Transverse colon (tissue), 3 donors: Measurements from ENCODE around the gene LGALS8.

ENCODE experiments used
- POLR2A ChIP-seq: fragments of 450-650 bp; IDR thresholded peaks from one replicate; pipeline ENCODE4 v1.6.1; 2016; ENCODE audit warnings: antibody characterized with exemption, mild to moderate bottlenecking, moderate library complexity
- TF ChIP-seq, protein P1 (sequence below), 5 experiments: fragments of 200-600 bp in 3 of 5; fragments of 450-650 bp in 2 of 5; sonication (generic) in 3 of 5; IDR thresholded peaks; 1 replicate in 2 of 5; 2 replicates in 3 of 5; pipeline ENCODE4 v1.5.1; 2016 to 2017; ENCODE audit warnings: antibody characterized with exemption in 5 of 5, inconsistent platforms in 3 of 5, mild to moderate bottlenecking in 2 of 5, moderate library complexity in 1 of 5

DNA sequence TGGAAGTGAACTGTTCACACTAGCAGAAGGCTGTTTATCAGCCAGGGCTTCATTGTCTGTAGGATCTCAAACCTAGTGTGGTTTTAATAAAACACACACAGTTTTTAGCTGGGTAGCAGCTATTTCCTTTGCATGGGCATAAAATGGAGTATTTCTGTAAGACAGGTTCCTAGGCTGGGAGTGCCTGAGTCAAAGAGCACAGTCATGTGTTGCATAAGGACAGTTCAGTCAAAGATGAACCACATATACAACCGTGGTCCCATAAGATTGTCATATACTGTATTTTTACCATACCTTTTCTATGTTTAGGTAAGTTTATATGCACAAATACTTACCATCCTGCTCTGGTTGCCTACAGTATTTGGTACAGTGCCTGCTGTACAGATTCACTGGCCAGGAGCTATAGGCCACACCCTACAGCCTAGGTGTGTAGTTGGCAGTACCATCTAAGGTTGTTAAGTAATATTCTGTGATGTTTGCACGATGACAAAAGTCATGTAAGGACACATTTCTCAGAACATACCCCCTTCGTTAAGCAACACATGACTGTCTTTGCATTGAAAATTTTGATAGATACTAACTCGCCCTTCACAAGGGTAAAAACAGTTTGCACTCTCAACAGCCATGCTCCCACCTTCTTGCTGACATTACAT is 17.2 kb downstream of the LGALS8 start:
- TF ChIP-seq, protein P1, sequence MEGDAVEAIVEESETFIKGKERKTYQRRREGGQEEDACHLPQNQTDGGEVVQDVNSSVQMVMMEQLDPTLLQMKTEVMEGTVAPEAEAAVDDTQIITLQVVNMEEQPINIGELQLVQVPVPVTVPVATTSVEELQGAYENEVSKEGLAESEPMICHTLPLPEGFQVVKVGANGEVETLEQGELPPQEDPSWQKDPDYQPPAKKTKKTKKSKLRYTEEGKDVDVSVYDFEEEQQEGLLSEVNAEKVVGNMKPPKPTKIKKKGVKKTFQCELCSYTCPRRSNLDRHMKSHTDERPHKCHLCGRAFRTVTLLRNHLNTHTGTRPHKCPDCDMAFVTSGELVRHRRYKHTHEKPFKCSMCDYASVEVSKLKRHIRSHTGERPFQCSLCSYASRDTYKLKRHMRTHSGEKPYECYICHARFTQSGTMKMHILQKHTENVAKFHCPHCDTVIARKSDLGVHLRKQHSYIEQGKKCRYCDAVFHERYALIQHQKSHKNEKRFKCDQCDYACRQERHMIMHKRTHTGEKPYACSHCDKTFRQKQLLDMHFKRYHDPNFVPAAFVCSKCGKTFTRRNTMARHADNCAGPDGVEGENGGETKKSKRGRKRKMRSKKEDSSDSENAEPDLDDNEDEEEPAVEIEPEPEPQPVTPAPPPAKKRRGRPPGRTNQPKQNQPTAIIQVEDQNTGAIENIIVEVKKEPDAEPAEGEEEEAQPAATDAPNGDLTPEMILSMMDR (IDR thresholded peaks at IDR 0.05) = no peak
- TF ChIP-seq POLR2A = no peak
